Measurements from ENCODE around the gene NLRP1. TPM values are rescaled to one million over a fixed set of nuclear protein-coding genes. Genes with fewer than 3 reads are reported as not detected.

The NLRP1 gene
- total RNA-seq, 1 experiment from 2014 or later = 33.5 TPM

DNA sequence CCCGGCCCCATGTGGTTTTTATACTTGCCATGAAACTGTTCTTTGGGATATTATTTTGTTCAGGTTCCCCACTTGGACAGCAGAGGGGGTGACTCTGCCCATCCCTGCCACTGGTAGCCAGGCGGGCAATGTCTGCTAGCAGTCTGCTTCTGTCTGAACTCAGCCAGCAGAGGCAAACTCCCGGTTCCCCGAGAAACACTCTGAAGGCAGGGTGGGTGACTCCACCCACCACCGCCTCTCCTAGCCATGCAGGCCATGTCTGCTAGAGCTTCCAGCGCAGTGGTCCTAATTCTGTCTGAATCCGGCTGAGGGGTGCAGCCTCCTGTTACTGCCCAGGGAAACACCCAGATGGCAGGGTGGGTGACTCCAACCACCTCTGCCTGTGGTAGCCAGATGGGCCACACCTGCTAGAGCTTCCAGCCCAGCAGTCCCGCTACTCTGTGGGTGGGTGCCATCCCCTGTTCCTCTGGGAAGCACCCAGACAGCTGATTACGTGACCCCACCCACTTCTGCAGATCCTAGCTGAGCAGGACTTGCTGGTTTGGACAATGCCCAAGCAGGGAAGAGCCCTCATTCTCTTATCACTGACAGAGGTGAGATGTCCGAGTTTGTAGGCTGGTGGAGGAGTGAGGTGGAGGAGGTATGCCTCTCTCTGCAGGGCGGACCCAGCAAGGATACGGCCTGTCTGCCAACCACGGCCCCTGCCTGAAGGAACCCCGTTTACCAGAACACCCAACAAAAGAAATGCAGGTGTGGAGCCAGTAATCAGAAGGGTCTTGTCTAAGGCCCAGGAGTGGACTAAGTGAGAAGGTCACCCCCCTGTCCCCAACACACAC, 22.4 kb downstream of the NLRP1 start:
- Mint-ChIP-seq H3K4me1 (ENCODE audit: insufficient read depth, unreplicated experiment) (peaks cover 13% of the 10 kb centered on the region), H3K36me3 (ENCODE audit: insufficient read depth, unreplicated experiment) (peaks cover 14% of the 10 kb centered on the region), H3K27me3 (ENCODE audit: insufficient read depth, unreplicated experiment) (no peaks in the 10 kb centered on the region), H3K9me3 (ENCODE audit: unreplicated experiment) (no peaks in the 10 kb centered on the region), H3K27ac (ENCODE audit: low read depth, unreplicated experiment) (no peak overlapping the region), H3K4me3 (ENCODE audit: unreplicated experiment) (no peak overlapping the region)
- DNase-seq (ENCODE audit: unreplicated experiment) = no peak
- intact Hi-C loops (cut with micrococcal nuclease) = no loop called here
- TF ChIP-seq, protein P1, sequence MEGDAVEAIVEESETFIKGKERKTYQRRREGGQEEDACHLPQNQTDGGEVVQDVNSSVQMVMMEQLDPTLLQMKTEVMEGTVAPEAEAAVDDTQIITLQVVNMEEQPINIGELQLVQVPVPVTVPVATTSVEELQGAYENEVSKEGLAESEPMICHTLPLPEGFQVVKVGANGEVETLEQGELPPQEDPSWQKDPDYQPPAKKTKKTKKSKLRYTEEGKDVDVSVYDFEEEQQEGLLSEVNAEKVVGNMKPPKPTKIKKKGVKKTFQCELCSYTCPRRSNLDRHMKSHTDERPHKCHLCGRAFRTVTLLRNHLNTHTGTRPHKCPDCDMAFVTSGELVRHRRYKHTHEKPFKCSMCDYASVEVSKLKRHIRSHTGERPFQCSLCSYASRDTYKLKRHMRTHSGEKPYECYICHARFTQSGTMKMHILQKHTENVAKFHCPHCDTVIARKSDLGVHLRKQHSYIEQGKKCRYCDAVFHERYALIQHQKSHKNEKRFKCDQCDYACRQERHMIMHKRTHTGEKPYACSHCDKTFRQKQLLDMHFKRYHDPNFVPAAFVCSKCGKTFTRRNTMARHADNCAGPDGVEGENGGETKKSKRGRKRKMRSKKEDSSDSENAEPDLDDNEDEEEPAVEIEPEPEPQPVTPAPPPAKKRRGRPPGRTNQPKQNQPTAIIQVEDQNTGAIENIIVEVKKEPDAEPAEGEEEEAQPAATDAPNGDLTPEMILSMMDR (IDR thresholded peaks at IDR 0.05; ENCODE audit: unreplicated experiment) = no peak
- ChIA-PET CTCF (interaction anchor here (0.6 to 0.7 kb wide), 2 partner anchors 400 to 579 kb away, joined by 3 read pairs; no protein-coding TSS in a partner anchor), POLR2A (no interaction called here)
- no TSS peak for BruUV-seq (replicated peaks)

DNA sequence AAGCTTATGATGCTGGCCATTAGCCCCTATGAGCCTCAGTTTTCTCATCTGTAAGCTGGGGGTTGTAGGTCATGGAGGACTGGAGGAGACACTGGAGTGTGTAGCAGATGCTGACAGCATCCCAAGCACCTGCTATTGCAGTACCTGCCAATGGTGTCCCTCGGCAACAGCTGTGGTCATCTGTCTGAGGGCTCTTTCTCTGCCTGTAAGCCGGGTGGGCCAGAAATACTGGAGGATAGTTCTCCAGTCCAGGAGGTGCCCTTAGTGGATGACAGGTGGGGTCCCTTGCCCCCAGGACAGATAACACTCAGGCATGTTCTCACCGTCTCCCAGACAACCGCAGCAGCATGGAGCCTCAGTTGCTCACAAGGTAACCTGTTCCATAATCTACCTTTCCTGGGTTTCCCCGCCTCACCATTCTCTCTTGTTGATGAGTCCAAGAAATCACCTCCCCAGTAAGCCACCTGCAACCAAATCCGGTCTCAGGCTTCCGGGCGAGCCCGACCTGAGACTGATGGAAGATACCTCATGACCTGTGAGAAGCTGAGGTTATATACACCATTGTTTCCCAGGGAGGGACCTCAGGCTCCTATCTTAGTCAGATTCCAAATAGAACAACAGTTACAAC, 23.8 kb downstream of the NLRP1 start:
- Mint-ChIP-seq H3K27ac (ENCODE audit: low read depth, unreplicated experiment) (no peak overlapping the region), H3K4me1 (ENCODE audit: insufficient read depth, unreplicated experiment) (peaks cover 13% of the 10 kb centered on the region), H3K4me3 (ENCODE audit: unreplicated experiment) (no peak overlapping the region), H3K9me3 (ENCODE audit: unreplicated experiment) (no peaks in the 10 kb centered on the region), H3K36me3 (ENCODE audit: insufficient read depth, unreplicated experiment) (peaks cover 14% of the 10 kb centered on the region), H3K27me3 (ENCODE audit: insufficient read depth, unreplicated experiment) (no peaks in the 10 kb centered on the region)
- ChIA-PET POLR2A (no interaction called here), CTCF (no interaction called here)
- no TSS peak for BruUV-seq (replicated peaks)
- TF ChIP-seq, protein P1 (IDR thresholded peaks at IDR 0.05; ENCODE audit: unreplicated experiment) = no peak
- no peak for DNase-seq (ENCODE audit: unreplicated experiment)
- intact Hi-C loops (cut with micrococcal nuclease) = no loop called here

DNA sequence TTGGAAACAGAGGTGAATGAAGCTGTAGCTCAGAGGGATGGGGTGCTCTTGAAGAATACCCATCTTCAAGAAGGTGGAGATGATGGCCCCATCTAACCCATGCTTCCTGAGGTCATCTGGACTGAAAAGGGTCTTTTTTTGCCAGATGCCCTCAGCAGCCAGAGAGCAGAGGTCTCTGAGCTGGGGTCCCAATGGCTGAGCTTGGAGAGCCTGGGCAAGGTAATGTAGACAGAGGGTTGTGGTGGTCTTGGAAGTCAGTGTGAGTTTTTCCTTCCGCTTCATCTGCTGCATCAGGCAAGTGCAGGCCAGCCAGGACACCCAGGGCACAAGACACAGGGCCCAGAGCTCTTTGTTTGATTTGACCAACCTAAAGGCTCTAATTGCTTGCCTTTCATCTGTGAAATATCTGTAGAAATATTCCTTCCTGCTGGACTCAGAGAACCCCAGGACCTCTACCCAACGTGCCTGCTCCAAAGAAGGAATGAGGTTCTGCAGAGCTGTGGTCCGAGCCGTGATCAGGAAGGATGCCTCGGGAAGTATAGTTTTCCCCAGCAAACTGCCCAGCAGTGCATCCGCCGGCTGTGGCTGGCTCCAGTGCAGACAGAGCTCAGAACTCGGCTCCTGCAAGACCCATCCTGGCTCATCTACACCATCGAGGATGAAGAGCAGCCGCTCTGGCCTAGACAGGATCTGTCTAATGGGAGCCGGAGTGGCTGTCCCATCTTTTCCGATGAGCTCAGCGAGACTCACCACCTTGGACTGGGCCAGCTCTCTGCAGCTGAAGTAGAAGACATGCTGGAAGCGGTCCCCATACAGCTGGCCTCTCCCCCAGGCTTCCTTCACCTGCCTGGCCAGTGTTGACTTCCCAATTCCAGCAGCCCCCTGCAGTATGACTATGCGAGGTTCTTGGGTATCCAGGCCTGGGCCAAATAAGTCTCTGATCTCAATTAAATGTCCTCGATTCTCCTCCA, 25.2 kb downstream of the NLRP1 start:
- TF ChIP-seq, protein P1 (IDR thresholded peaks at IDR 0.05; ENCODE audit: unreplicated experiment) = no peak
- ChIA-PET CTCF (interaction anchor here (0.6 kb wide), 1 partner anchor 50 kb away, joined by 3 read pairs; no protein-coding TSS in a partner anchor), POLR2A (no interaction called here)
- DNase-seq (ENCODE audit: unreplicated experiment) = no peak
- intact Hi-C loops (cut with micrococcal nuclease) = no loop called here
- Mint-ChIP-seq H3K27ac (ENCODE audit: low read depth, unreplicated experiment) (no peak overlapping the region), H3K36me3 (ENCODE audit: insufficient read depth, unreplicated experiment) (peaks cover 18% of the 10 kb centered on the region), H3K4me3 (ENCODE audit: unreplicated experiment) (no peak overlapping the region), H3K4me1 (ENCODE audit: insufficient read depth, unreplicated experiment) (peaks cover 13% of the 10 kb centered on the region), H3K27me3 (ENCODE audit: insufficient read depth, unreplicated experiment) (no peaks in the 10 kb centered on the region), H3K9me3 (ENCODE audit: unreplicated experiment) (no peaks in the 10 kb centered on the region)
- no TSS peak for BruUV-seq (replicated peaks)

Measured in MCF 10A (cell line).